WERI-Rb-1 (cell line): ENCODE measurements around the gene STEAP1B.

Experiments
- DNase-seq: peaks from one replicate; pipeline ENCODE4 v3.0.0-alpha.2; 2020
- H3K27ac ChIP-seq: fragments of 250-450 bp; sonication (Bioruptor Pico); 2 replicates; pipeline ENCODE4 v1.5.1; 2020; ENCODE audit warnings: mild to moderate bottlenecking, moderate library complexity
- H3K27me3 ChIP-seq: fragments of 250-450 bp; sonication (Bioruptor Pico); 2 replicates; pipeline ENCODE4 v1.5.1; 2021; ENCODE audit warnings: mild to moderate bottlenecking, low read depth, moderate library complexity; ENCODE audit not compliant: insufficient read depth, severe bottlenecking
- H3K36me3 ChIP-seq: fragments of 250-450 bp; sonication (Bioruptor Pico); 2 replicates; pipeline ENCODE4 v1.5.1; 2020; ENCODE audit warnings: mild to moderate bottlenecking, moderate library complexity
- H3K4me3 ChIP-seq: 2 replicates; pipeline ENCODE4 v1.5.1; 2011; ENCODE audit warnings: low read depth, mild to moderate bottlenecking, control low read depth, low read length
- H3K9me3 ChIP-seq: fragments of 250-450 bp; sonication (Bioruptor Pico); 2 replicates; pipeline ENCODE4 v1.5.1; 2021; ENCODE audit warnings: mild to moderate bottlenecking, moderate library complexity; ENCODE audit not compliant: severe bottlenecking
- TF ChIP-seq, protein P1 (sequence below): IDR thresholded peaks from 2 replicates; pipeline ENCODE4 v1.5.1; 2011; ENCODE audit warnings: low read depth, mild to moderate bottlenecking, control low read depth, inconsistent platforms, low read length

The STEAP1B gene

DNA sequence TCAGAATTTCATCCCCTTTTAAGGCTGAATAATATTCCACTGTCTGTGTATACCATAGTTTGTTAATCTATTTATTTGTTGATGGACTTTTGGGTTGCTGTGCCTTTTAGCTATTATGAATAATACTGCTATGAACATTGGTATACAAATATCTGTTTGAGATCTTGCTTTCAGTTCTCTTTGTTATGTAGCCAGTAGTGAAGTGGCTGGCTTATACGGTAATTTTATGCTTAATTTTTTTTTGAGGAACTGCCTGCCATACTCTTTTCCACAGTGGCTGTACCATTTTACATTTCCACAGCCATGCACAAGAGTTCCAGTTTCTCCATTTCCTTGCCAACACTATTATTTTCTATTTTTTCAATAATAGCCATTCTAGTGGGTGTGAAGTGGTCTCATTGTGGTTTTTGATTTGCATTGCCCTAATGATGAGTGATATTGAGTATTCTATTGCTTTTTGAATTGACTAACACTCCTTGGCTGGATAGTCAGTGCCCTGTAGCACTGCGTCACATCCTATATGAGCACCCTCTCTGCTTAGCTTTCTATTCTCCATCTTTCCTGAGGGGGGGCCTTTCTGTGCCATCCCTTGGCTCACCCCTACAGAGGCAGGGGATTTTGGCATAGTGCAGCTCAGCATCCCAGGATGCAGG lies 113.7 kb downstream of the STEAP1B start:
- Histone ChIP-seq H3K36me3 (no peaks in the 10 kb centered on the region), H3K9me3 (no peaks in the 10 kb centered on the region), H3K27me3 (no peaks in the 10 kb centered on the region), H3K4me3 (no peak overlapping the region), H3K27ac (no peak overlapping the region)
- TF ChIP-seq, protein P1, sequence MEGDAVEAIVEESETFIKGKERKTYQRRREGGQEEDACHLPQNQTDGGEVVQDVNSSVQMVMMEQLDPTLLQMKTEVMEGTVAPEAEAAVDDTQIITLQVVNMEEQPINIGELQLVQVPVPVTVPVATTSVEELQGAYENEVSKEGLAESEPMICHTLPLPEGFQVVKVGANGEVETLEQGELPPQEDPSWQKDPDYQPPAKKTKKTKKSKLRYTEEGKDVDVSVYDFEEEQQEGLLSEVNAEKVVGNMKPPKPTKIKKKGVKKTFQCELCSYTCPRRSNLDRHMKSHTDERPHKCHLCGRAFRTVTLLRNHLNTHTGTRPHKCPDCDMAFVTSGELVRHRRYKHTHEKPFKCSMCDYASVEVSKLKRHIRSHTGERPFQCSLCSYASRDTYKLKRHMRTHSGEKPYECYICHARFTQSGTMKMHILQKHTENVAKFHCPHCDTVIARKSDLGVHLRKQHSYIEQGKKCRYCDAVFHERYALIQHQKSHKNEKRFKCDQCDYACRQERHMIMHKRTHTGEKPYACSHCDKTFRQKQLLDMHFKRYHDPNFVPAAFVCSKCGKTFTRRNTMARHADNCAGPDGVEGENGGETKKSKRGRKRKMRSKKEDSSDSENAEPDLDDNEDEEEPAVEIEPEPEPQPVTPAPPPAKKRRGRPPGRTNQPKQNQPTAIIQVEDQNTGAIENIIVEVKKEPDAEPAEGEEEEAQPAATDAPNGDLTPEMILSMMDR, result no peak
- DNase-seq, result no peak

DNA sequence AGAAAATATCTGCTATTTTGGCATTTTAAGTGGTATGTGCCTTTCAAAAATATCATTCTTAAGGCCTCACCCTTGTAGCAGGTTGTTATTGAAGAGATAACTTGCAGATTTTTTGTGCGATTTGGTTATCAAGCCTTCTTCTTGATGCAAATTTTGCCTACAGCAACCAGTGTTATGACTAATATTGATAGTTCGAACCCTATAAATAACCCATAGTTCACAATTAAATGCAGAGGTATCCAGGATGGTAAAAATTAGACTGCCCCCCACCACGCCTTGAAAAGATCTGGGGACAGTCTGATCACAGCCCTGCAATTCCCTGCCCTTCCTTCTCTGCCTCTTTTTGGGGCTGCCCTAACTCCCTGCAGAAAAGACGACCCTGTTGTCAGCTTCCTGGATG lies 114.7 kb downstream of the STEAP1B start:
- H3K36me3 ChIP-seq, result no peaks in the 10 kb centered on the region

DNA sequence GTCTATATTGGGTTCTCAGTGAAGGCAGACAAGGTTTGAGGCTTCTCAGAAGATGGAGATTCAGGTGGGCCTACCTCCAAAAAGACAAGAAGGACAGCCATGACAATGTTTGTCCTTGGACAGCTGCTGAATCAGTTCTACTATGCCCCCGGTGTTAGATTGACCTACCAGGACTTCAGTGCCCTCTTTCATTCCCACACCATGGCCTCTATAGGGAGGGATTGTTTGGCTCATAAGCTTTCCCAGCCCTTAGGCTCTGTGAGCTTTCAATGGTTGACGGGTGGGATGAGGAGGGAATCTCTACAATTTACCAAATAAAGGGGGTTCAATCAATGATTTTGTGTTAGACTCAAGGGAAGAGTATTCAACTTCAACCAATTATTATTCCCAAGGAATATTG lies 119.7 kb downstream of the STEAP1B start:
- H3K9me3 ChIP-seq, result no peaks in the 10 kb centered on the region
- H3K27ac ChIP-seq, result no peak overlapping the region
- no peak for DNase-seq
- no peaks in the 10 kb centered on the region for H3K36me3 ChIP-seq
- H3K4me3 ChIP-seq, result no peak overlapping the region
- H3K27me3 ChIP-seq, result no peaks in the 10 kb centered on the region
- TF ChIP-seq, protein P1, result no peak

More for the DNA sequence above, 114.7 kb downstream of the STEAP1B start:
- H3K4me3 ChIP-seq, result no peak overlapping the region
- H3K27ac ChIP-seq, result no peak overlapping the region
- no peak for DNase-seq
- TF ChIP-seq, protein P1, result no peak
- H3K9me3 ChIP-seq, result no peaks in the 10 kb centered on the region
- H3K27me3 ChIP-seq, result no peaks in the 10 kb centered on the region

DNA sequence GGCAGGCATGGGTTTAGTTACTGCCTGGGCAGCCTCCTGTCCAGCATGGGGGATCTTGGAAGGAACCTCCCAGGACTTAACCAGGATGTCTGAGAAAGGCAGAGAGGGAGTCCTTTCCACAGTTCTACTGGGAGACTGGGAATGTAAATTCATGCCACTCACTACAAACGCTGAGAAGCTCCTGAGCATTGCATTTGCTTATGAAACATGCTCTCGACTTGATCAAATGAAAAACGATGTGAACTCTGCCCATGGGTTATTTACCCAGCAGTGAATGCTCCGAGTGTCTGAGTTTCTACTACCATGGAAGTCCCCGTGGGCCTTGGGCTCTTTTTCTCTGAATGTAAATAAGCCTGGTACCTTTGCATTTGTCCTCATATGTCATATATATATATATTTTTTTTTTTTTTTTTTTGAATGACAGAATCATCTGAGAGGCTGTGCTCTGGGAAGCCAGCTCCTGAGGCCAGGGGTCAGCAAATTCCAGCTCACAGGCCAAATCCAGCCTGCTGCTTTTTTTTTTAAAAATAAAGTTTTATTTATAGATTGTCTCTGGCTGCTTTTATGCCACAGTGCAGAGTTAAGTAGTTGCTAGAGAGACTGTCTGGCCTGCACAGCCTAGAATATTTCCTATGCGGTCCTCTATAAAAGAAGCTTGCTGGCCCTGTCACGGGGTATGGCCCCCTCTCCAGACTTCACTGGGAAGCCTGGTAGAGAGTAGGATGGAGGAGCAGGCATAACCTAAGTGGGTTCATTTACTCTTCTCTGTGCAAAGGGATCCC lies 121.6 kb downstream of the STEAP1B start:
- H3K4me3 ChIP-seq, result no peak overlapping the region
- TF ChIP-seq, protein P1, result no peak

DNA sequence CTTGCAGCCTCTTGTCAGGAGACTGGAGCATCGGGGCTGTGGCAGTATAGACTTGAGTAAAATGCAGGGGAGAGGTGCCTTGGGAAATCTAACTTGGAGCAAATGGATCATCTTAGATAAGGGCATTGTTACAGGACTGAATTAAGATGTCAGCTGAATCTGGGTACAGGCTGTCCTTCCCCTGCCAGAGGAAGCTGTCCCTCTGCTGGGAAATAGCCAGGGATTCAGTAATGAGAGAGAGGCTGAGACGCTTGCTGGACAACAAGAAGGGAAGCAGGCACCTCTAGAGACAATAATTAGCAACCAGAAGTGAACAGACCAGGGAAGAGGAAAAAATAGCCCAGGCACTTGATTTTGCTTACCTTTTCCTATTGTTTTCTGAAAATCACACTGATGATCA lies 122.3 kb downstream of the STEAP1B start:
- TF ChIP-seq, protein P1, result no peak
- H3K27ac ChIP-seq, result no peak overlapping the region
- no peak for DNase-seq
- no peaks in the 10 kb centered on the region for H3K27me3 ChIP-seq
- no peaks in the 10 kb centered on the region for H3K36me3 ChIP-seq
- H3K9me3 ChIP-seq, result no peaks in the 10 kb centered on the region
- no peak overlapping the region for H3K4me3 ChIP-seq

More for the DNA sequence above, 121.6 kb downstream of the STEAP1B start:
- no peaks in the 10 kb centered on the region for H3K27me3 ChIP-seq
- H3K36me3 ChIP-seq, result no peaks in the 10 kb centered on the region
- no peak for DNase-seq
- H3K9me3 ChIP-seq, result no peaks in the 10 kb centered on the region
- H3K27ac ChIP-seq, result no peak overlapping the region
